ENCODE data around the gene BPIFB2. TPM values are rescaled to one million over a fixed set of nuclear protein-coding genes. Genes with fewer than 3 reads are reported as not detected.

The BPIFB2 gene
- polyA plus RNA-seq, 3 donors = not detected

- Histone ChIP-seq H3K9me3 (replicated peaks in 1 of 2; ENCODE audit: control insufficient read depth in 1 of 2, insufficient read depth in 1 of 2, low read length in 2 of 2) (no peaks in the 10 kb centered on the region), H3K27me3 (ENCODE audit: control insufficient read depth in 2 of 2, insufficient read depth in 2 of 2, low read length in 2 of 2) (no peaks in the 10 kb centered on the region), H3K4me2 (replicated peaks; ENCODE audit: extremely low read depth, low read length, poor library complexity, severe bottlenecking) (no peak overlapping the region), H4K20me1 (ENCODE audit: insufficient read depth, low read length) (no peaks in the 10 kb centered on the region), H2AFZ (ENCODE audit: insufficient read depth, low read depth, low read length, poor library complexity, severe bottlenecking) (no peak overlapping the region), H3K79me2 (ENCODE audit: insufficient read depth, low read length) (no peaks in the 10 kb centered on the region), H3K4me3 (replicated peaks in 1 of 3; ENCODE audit: low read depth in 2 of 3, low read length in 3 of 3) (no peak overlapping the region), H3K36me3 (replicated peaks in 1 of 2; ENCODE audit: control insufficient read depth in 1 of 2, insufficient read depth in 2 of 2, low read length in 2 of 2) (no peaks in the 10 kb centered on the region), H3K9ac (ENCODE audit: insufficient read depth, low read length, poor library complexity, severe bottlenecking) (no peak overlapping the region), H3K27ac (ENCODE audit: low read depth in 1 of 2, low read length in 2 of 2) (no peak overlapping the region), H3K4me1 (ENCODE audit: control insufficient read depth in 1 of 2, insufficient read depth in 2 of 2, low read length in 2 of 2) (no peaks in the 10 kb centered on the region)
- no peak for TF ChIP-seq CTCF (IDR thresholded peaks at IDR 0.05)
- Mint-ChIP-seq H3K36me3 (no peaks in the 10 kb centered on the region), H3K4me1 (no peaks in the 10 kb centered on the region), H3K27me3 (ENCODE audit: low read depth in 3 of 3) (peaks cover 0 to 3% (median 1%) of the 10 kb centered on the region in 3 donors), H3K9me3 (no peaks in the 10 kb centered on the region), H3K4me3 (no peak overlapping the region), H3K27ac (peak overlapping the region in 1 of 7 donors; percentile 3)
- 97% methylated on average over 4 of the region's 6 CpGs for WGBS (ENCODE audit: insufficient coverage)
- intact Hi-C loops (cut with micrococcal nuclease) = no loop called here
- DNase-seq = no peak
Measured at GRCh38 chr20:32985596-32985995, 21.9 kb upstream of the BPIFB2 start.

GRCh38 chr20:32986331-32986966 lies 21.1 kb upstream of the BPIFB2 start:
- Mint-ChIP-seq H3K4me1 (no peaks in the 10 kb centered on the region), H3K36me3 (no peaks in the 10 kb centered on the region), H3K4me3 (no peak overlapping the region), H3K27ac (no peak overlapping the region), H3K9me3 (no peaks in the 10 kb centered on the region), H3K27me3 (ENCODE audit: low read depth in 3 of 3) (peaks cover 0 to 3% (median 2%) of the 10 kb centered on the region in 3 donors)
- Histone ChIP-seq H3K36me3 (replicated peaks in 1 of 2; ENCODE audit: control insufficient read depth in 1 of 2, insufficient read depth in 2 of 2, low read length in 2 of 2) (no peaks in the 10 kb centered on the region), H3K4me1 (ENCODE audit: control insufficient read depth in 1 of 2, insufficient read depth in 2 of 2, low read length in 2 of 2) (no peaks in the 10 kb centered on the region), H3K27ac (ENCODE audit: low read depth in 1 of 2, low read length in 2 of 2) (no peak overlapping the region), H3K79me2 (ENCODE audit: insufficient read depth, low read length) (no peaks in the 10 kb centered on the region), H4K20me1 (ENCODE audit: insufficient read depth, low read length) (no peaks in the 10 kb centered on the region), H3K4me3 (replicated peaks in 1 of 3; ENCODE audit: low read depth in 2 of 3, low read length in 3 of 3) (no peak overlapping the region), H3K9ac (ENCODE audit: insufficient read depth, low read length, poor library complexity, severe bottlenecking) (no peak overlapping the region), H2AFZ (ENCODE audit: insufficient read depth, low read depth, low read length, poor library complexity, severe bottlenecking) (no peak overlapping the region), H3K27me3 (ENCODE audit: control insufficient read depth in 2 of 2, insufficient read depth in 2 of 2, low read length in 2 of 2) (no peaks in the 10 kb centered on the region), H3K9me3 (replicated peaks in 1 of 2; ENCODE audit: control insufficient read depth in 1 of 2, insufficient read depth in 1 of 2, low read length in 2 of 2) (no peaks in the 10 kb centered on the region), H3K4me2 (replicated peaks; ENCODE audit: extremely low read depth, low read length, poor library complexity, severe bottlenecking) (no peak overlapping the region)
- 94% methylated on average over 18 of the region's 18 CpGs for WGBS (ENCODE audit: insufficient coverage)
- TF ChIP-seq CTCF (IDR thresholded peaks at IDR 0.05) = no peak
- no peak for DNase-seq
- intact Hi-C loops (cut with micrococcal nuclease) = no loop called here

Measured in CD14-positive monocyte (primary cell).